Panc1 (cell line): ENCODE results near the gene TOP1. TPM values are rescaled to one million over a fixed set of nuclear protein-coding genes. Genes with fewer than 3 reads are reported as not detected.

Experiments
- ATAC-seq: fragments of 200-7000 bp; cut with Tn5 transposase; 2 replicates; pipeline ENCODE4 v1.9.1; 2020; ENCODE audit warnings: mild to moderate bottlenecking, moderate library complexity
- BruUV-seq: library from RNA; stranded (reverse); fragments of 400-500 nt; replicated peaks from 2 replicates; lab custom pipeline; 2021; lab: Mats Ljungman, UMichigan
- CTCF ChIA-PET: fragments of 300-600 bp; sonication (Branson Sonifier 250); formaldehyde crosslinking; loops from one replicate; lab custom pipeline; 2022; ENCODE audit warnings: antibody characterized with exemption; lab: Charles Lee
- POLR2A ChIA-PET: fragments of 300-600 bp; sonication (Branson Sonifier 250); formaldehyde crosslinking; loops from one replicate; lab custom pipeline; 2022; ENCODE audit warnings: antibody characterized with exemption; lab: Charles Lee
- DNase-seq: peaks from one replicate; pipeline ENCODE4 v3.0.0-alpha.2; 2010; ENCODE audit warnings: low read depth, low spot score
- H3K27ac ChIP-seq: 2 replicates; pipeline ENCODE4 v1.5.1; 2011; ENCODE audit warnings: mild to moderate bottlenecking, low read length, inconsistent platforms
- H3K27me3 ChIP-seq: fragments of 200-500 bp; sonication (Bioruptor generic); 2 replicates; pipeline ENCODE4 v1.6.0; 2014; ENCODE audit warnings: low read length, inconsistent platforms; ENCODE audit not compliant: control insufficient read depth, insufficient read depth
- H3K36me3 ChIP-seq: fragments of 200-500 bp; sonication (Bioruptor generic); 2 replicates; pipeline ENCODE4 v1.5.1; 2014; ENCODE audit warnings: inconsistent platforms, mild to moderate bottlenecking, low read length, moderate library complexity; ENCODE audit not compliant: control insufficient read depth, insufficient read depth
- H3K4me1 ChIP-seq: 2 replicates; pipeline ENCODE4 v1.5.1; 2011; ENCODE audit warnings: inconsistent platforms, mild to moderate bottlenecking, low read length, moderate library complexity; ENCODE audit not compliant: control insufficient read depth, insufficient read depth
- H3K4me3 ChIP-seq, 2 experiments: 2 replicates each; pipeline ENCODE4 v1.5.1; 2011 to 2012; ENCODE audit warnings: low read depth in 2 of 2, low read length in 2 of 2, mild to moderate bottlenecking in 2 of 2, inconsistent platforms in 1 of 2, moderate library complexity in 1 of 2
- H3K9me3 ChIP-seq: fragments of 200-500 bp; sonication (Bioruptor generic); 2 replicates; pipeline ENCODE4 v1.5.1; 2014; ENCODE audit warnings: low read depth, mild to moderate bottlenecking, inconsistent platforms, low read length, moderate library complexity; ENCODE audit not compliant: control insufficient read depth, insufficient read depth
- POLR2AphosphoS5 ChIP-seq: IDR thresholded peaks from 2 replicates; pipeline ENCODE4 v1.6.1; 2012; ENCODE audit warnings: mild to moderate bottlenecking, low read depth, low read length, moderate library complexity
- SIN3A ChIP-seq: IDR thresholded peaks from 2 replicates; pipeline ENCODE4 v1.6.1; 2012; ENCODE audit warnings: low read depth, mild to moderate bottlenecking, low read length, moderate library complexity, borderline replicate concordance; ENCODE audit not compliant: insufficient read depth
- TCF7L2 ChIP-seq: IDR thresholded peaks from 2 replicates; pipeline ENCODE4 v1.6.1; 2011; ENCODE audit warnings: mild to moderate bottlenecking, low read depth, low read length, inconsistent platforms
- in situ Hi-C: cut with HindIII; loops from 2 replicates; pipeline ENCODE4 v1.10.0; 2016; ENCODE audit warnings: low sequenced_read_pairs, low pct_unique_long_range_greater_than_20kb
- intact Hi-C: fragments of 100-400 bp; cut with micrococcal nuclease; formaldehyde crosslinking; loops from one replicate; pipeline ENCODE4 v1.10.0; 2022; ENCODE audit not compliant: unreplicated experiment
- total RNA-seq: library from RNA; stranded (reverse); gene quantifications from one replicate; pipeline ENCODE4 v1.2.1, GENCODE V29; 2021; ENCODE audit not compliant: unreplicated experiment
- TF ChIP-seq, protein P1 (sequence below): fragments of 450-650 bp; IDR thresholded peaks from 2 replicates; pipeline ENCODE4 v1.5.1; 2017; ENCODE audit warnings: mild to moderate bottlenecking
- TF ChIP-seq, protein P2 (sequence below), 2 experiments: IDR thresholded peaks; 2 replicates each; pipeline ENCODE4 v1.6.1; 2011 to 2012; ENCODE audit warnings: low read depth in 2 of 2, control low read depth in 1 of 2, low read length in 1 of 2, mild to moderate bottlenecking in 1 of 2, moderate library complexity in 1 of 2; ENCODE audit not compliant: insufficient read depth in 1 of 2

The TOP1 gene
- total RNA-seq, 1 experiment from 2014 or later, result 65.2 TPM

DNA sequence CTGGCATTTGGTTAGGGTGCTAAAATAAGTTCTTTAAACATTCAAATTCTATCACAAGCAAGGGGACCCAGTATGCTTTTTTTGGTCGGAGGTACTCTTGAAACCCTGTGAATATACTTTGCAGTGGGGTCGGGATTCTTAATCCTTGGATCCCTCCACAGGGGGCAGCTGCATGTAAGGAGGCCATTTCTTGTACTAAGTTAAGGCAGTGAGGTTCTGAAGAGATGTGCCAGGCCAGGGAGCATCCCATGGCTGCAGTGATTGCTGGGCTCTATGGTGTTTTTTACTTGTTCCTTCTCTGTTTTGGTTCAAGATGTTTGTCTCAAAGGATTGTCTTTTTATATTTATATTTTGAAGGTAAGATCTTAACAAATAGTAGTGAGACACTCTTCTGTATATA is 50.4 kb downstream of the TOP1 start:
- intact Hi-C loops (no loop called here), in situ Hi-C loops (no loop called here)
- ChIA-PET CTCF (interaction anchor here (0.5 to 1.6 kb wide), 3 partner anchors 88 to 240 kb away, joined by 3 to 11 read pairs (median 3); no protein-coding TSS in a partner anchor), POLR2A (no interaction called here)
- BruUV-seq, result no TSS peak
- TF ChIP-seq, protein P1, sequence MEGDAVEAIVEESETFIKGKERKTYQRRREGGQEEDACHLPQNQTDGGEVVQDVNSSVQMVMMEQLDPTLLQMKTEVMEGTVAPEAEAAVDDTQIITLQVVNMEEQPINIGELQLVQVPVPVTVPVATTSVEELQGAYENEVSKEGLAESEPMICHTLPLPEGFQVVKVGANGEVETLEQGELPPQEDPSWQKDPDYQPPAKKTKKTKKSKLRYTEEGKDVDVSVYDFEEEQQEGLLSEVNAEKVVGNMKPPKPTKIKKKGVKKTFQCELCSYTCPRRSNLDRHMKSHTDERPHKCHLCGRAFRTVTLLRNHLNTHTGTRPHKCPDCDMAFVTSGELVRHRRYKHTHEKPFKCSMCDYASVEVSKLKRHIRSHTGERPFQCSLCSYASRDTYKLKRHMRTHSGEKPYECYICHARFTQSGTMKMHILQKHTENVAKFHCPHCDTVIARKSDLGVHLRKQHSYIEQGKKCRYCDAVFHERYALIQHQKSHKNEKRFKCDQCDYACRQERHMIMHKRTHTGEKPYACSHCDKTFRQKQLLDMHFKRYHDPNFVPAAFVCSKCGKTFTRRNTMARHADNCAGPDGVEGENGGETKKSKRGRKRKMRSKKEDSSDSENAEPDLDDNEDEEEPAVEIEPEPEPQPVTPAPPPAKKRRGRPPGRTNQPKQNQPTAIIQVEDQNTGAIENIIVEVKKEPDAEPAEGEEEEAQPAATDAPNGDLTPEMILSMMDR, result no peak
- TF ChIP-seq, protein P2, sequence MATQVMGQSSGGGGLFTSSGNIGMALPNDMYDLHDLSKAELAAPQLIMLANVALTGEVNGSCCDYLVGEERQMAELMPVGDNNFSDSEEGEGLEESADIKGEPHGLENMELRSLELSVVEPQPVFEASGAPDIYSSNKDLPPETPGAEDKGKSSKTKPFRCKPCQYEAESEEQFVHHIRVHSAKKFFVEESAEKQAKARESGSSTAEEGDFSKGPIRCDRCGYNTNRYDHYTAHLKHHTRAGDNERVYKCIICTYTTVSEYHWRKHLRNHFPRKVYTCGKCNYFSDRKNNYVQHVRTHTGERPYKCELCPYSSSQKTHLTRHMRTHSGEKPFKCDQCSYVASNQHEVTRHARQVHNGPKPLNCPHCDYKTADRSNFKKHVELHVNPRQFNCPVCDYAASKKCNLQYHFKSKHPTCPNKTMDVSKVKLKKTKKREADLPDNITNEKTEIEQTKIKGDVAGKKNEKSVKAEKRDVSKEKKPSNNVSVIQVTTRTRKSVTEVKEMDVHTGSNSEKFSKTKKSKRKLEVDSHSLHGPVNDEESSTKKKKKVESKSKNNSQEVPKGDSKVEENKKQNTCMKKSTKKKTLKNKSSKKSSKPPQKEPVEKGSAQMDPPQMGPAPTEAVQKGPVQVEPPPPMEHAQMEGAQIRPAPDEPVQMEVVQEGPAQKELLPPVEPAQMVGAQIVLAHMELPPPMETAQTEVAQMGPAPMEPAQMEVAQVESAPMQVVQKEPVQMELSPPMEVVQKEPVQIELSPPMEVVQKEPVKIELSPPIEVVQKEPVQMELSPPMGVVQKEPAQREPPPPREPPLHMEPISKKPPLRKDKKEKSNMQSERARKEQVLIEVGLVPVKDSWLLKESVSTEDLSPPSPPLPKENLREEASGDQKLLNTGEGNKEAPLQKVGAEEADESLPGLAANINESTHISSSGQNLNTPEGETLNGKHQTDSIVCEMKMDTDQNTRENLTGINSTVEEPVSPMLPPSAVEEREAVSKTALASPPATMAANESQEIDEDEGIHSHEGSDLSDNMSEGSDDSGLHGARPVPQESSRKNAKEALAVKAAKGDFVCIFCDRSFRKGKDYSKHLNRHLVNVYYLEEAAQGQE (IDR thresholded peaks at IDR 0.05; ENCODE audit: insufficient read depth in 1 of 2, low read depth in 2 of 2, low read length in 1 of 2), result no peak
- TF ChIP-seq POLR2AphosphoS5 (no peak), TCF7L2 (no peak), SIN3A (no peak)
- no peak overlapping the region for H3K4me3 ChIP-seq
- peaks cover 22% of the 10 kb centered on the region for H3K4me1 ChIP-seq
- no peak for DNase-seq
- no peaks in the 10 kb centered on the region for H3K27me3 ChIP-seq
- ATAC-seq, result no peak
- peaks cover 52% of the 10 kb centered on the region for H3K36me3 ChIP-seq
- H3K27ac ChIP-seq, result no peak overlapping the region
- H3K9me3 ChIP-seq, result no peaks in the 10 kb centered on the region

DNA sequence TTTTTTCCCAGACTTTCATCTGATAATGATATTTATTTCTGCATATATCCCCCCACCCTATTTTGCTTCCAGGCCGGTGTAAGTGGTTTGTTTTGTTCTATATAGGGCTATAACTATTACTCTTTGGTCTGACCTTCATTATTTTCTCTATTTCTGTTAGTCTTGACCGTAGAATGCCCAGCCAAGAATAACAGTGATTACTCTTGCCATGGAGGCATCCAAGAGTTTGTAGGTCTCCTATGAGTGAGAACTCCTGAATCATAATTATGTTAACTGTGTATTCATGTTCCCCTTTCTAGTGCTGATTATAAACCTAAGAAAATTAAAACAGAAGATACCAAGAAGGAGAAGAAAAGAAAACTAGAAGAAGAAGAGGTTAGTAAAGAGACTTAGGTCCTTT is 52.2 kb downstream of the TOP1 start:
- no peak for DNase-seq
- peaks cover 13% of the 10 kb centered on the region for H3K4me1 ChIP-seq
- no peaks in the 10 kb centered on the region for H3K27me3 ChIP-seq
- in situ Hi-C loops (no loop called here), intact Hi-C loops (no loop called here)
- no peak overlapping the region for H3K4me3 ChIP-seq
- TF ChIP-seq SIN3A, result no peak
- TF ChIP-seq, protein P2 (IDR thresholded peaks at IDR 0.05; ENCODE audit: insufficient read depth in 1 of 2, low read depth in 2 of 2, low read length in 1 of 2), result no peak
- TF ChIP-seq, protein P1, result no peak
- TF ChIP-seq POLR2AphosphoS5, result no peak
- no peak for TF ChIP-seq TCF7L2
- H3K36me3 ChIP-seq, result peaks cover 67% of the 10 kb centered on the region
- ChIA-PET CTCF (no interaction called here), POLR2A (no interaction called here)
- no TSS peak for BruUV-seq
- H3K27ac ChIP-seq, result no peak overlapping the region
- H3K9me3 ChIP-seq, result no peaks in the 10 kb centered on the region
- no peak for ATAC-seq
